GM19193 (cell line): Measurements from ENCODE around the gene SETD3.

Experiments used
- POLR2A ChIP-seq: IDR thresholded peaks from 4 replicates; pipeline ENCODE4 v1.6.1; 2011; ENCODE audit not compliant: insufficient read depth, insufficient read length; ENCODE audit errors: extremely low read depth

Gene SETD3

GRCh38 chr14:99430491-99430890 is 50.2 kb downstream of the SETD3 start:
- no peak for TF ChIP-seq POLR2A

GRCh38 chr14:99427632-99428300 is 52.9 kb downstream of the SETD3 start:
- TF ChIP-seq POLR2A: no peak

GRCh38 chr14:99426813-99427346 is 53.8 kb downstream of the SETD3 start:
- no peak for TF ChIP-seq POLR2A

- TF ChIP-seq POLR2A: no peak
Observed at GRCh38 chr14:99426265-99426664, 54.4 kb downstream of the SETD3 start.

DNA sequence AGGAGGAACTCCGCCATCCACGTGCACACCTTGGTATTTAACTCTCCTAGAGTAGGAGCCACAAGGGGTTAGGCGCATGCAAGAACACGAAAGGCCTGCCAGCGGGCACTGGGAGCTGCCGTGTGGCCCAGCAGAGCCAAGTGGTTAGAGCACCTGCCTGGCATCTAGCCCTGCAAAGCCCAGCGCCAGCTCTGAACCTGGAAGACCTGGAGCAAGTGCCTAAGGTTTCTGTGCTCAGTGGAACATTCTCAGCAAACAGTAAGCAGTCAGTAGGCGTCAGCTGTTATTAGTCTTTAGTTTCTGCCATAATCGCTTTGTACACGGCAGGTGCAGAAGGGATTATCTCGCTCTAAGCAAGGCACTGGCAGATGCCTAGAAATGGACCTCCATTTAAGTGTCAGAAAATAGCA is 55.4 kb downstream of the SETD3 start:
- TF ChIP-seq POLR2A: no peak

GRCh38 chr14:99424306-99424877 is 56.3 kb downstream of the SETD3 start:
- no peak for TF ChIP-seq POLR2A

- TF ChIP-seq POLR2A: no peak
Observed at GRCh38 chr14:99423434-99423833, 57.2 kb downstream of the SETD3 start.

DNA sequence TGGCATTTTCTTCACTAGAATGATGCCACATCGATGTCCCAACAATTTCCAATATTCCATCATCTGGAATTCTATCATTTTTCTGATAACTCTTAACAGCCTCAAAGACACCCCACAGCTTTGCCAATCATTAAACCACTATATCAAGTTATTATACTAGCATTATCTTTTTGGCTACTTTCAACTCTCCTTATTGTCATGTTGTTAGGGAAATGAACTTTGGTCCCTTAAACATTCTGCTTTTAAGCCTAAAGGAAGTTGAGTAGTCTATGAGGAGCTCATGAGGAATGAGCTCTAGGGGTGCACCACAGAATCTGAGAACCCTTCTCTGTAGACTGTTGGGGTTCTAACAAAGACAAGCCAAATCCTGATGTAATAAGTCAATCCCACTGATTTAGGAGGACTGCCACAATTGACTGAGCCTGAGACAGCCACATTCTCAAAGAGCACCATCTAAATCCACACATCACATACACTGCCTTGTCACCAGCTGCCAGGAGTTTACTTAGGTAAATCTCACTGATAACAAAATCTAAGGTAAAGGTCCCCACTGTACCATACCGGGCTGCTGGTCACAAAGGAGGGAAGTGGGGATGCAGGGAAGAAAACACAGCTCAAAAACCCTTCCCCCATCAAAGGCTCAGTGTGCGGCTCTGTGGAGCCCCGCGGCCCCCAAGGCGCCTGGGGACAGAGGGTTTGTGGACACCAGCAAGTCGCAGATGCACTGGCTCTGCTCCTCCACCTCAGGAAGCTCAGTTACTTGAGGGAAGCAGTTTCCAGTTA is 58.2 kb downstream of the SETD3 start:
- TF ChIP-seq POLR2A: no peak

DNA sequence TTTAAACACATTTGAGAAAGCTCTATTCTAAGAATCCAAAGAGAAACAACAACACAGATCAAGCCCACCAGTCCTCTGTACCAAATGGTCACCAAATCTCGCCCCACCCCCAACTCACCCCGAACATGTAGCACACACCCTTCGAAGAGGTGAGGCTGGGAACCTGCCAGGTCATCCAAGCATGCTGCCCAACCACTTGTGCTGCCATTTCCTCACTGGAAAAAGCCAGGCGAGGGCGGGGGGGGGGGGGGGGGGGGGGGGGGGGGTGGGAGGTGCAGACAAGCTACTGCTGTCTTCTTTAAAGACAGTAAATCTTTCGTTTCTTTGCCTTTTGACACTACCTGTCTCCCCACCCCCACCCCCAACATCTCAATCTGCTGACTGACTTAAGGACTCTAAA is 59.9 kb downstream of the SETD3 start:
- no peak for TF ChIP-seq POLR2A

DNA sequence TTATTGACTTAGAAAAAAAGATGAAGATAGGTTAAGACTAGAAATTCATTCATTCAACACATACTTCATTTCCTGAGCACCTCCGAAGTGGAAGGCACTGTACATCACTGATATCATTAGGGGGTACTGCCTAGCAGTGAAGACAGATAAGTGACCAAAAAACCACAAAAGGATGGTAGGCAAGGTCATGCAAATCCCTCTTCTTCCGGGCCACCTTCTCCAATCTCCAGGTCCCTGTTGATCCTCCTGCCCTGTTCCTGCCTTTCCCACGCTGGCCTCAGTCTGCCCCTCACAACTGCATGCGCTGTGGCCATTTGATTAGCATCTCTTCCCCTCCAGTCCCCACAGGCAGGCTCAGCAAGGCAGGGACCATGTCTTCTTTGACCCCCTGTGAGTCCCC is 60.8 kb downstream of the SETD3 start:
- no peak for TF ChIP-seq POLR2A

GRCh38 chr14:99418242-99418641 is 62.4 kb downstream of the SETD3 start:
- no peak for TF ChIP-seq POLR2A

DNA sequence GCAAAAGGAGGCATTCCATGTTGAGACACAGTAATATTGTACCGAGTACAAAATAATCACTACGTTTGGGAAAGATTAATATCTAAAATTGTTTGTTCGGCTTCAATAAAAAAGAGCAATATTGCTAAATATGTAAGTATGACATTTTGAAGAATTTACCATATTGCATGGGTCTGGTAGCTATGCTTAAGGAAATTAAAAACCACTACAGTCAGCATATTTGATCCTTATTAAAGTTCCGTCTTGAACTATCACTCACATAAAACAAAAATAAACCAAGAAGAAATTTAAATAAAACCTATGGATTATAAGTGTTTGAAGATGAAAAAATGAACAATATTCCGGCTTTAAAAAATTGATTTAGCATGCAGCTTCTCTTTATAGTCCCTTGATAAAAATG is 63.8 kb downstream of the SETD3 start:
- TF ChIP-seq POLR2A: no peak

- TF ChIP-seq POLR2A: no peak
Observed at GRCh38 chr14:99415496-99416281, 65.0 kb downstream of the SETD3 start.

DNA sequence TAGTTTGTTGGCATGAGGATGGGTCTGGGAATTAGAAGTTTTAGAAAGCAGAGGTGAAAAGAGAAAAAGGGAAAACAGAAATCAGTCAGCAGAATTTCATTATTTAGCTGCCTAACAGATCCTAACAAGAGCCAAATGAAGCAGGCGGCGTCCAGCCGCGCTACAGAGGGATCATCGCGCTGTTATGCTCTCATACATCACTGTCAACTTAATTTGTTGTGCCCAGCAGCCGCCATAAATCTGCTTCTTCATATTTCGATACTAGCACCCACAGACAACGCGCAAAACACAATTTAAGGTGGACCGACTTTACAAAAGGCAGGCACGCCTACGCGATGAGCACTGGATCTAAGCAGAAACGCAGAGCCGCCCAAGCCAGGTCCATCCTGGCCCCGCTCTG is 66.7 kb downstream of the SETD3 start:
- TF ChIP-seq POLR2A: no peak

DNA sequence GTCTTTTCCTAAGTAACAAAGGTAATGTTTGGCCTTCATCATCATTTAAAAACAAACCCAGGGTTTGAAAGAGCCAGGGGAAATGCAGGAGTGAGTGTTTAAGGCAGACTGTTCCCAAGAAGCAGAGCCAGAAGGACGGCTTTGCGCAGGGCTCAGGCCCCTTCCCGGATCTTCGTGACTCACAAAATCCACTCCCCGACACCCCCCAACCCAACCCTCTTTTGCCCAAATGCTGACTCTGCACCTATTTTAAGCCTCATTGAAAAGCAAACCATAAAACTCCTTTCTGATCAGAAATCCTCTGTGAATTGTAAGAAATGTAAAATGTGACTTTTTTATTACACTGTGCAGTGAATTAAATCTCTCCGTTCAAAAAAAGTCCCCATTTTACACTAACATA is 67.5 kb downstream of the SETD3 start:
- no peak for TF ChIP-seq POLR2A
